HepG2 (cell line): Measurements from ENCODE around the gene PLVAP. TPM values are rescaled to one million over a fixed set of nuclear protein-coding genes. Genes with fewer than 3 reads are reported as not detected.
A peak's percentile ranks its signal among the peaks of the same experiment; 100 is the strongest.

Experiments
- ARID5B ChIP-seq: IDR thresholded peaks from 2 replicates; pipeline ENCODE4 v1.4.0; 2020; ENCODE audit warnings: mild to moderate bottlenecking, missing genetic modification reagents
- ATM ChIP-seq: fragments of 450-650 bp; IDR thresholded peaks from 2 replicates; pipeline ENCODE4 v1.7.1; 2017; ENCODE audit warnings: mild to moderate bottlenecking, borderline replicate concordance
- FLYWCH1 ChIP-seq: sonication (generic); formaldehyde crosslinking; IDR thresholded peaks from 2 replicates; pipeline ENCODE4 v1.8.1; 2023; ENCODE audit warnings: mild to moderate bottlenecking, missing genetic modification reagents
- FOXC1 ChIP-seq: sonication (generic); formaldehyde crosslinking; IDR thresholded peaks from 2 replicates; pipeline ENCODE4 v1.8.0; 2022; ENCODE audit warnings: mild to moderate bottlenecking, missing genetic modification reagents, borderline replicate concordance
- FOXP1 ChIP-seq, 2 experiments: fragments of 450-650 bp in 1 of 2; IDR thresholded peaks; 2 replicates each; pipeline ENCODE4 v1.6.1; 2017 to 2018; ENCODE audit warnings: antibody characterized with exemption in 1 of 2
- HINFP ChIP-seq: sonication (generic); formaldehyde crosslinking; IDR thresholded peaks from 2 replicates; pipeline ENCODE4 v1.4.0; 2020; ENCODE audit warnings: low read depth, mild to moderate bottlenecking, missing genetic modification reagents
- MYC ChIP-seq: sonication (generic); formaldehyde crosslinking; IDR thresholded peaks from 2 replicates; pipeline ENCODE4 v1.9.0; 2021; ENCODE audit warnings: missing genetic modification reagents, borderline replicate concordance
- NR2C2 ChIP-seq: sonication (generic); formaldehyde crosslinking; IDR thresholded peaks from 2 replicates; pipeline ENCODE4 v1.4.0; 2020; ENCODE audit warnings: missing genetic modification reagents, mild to moderate bottlenecking, moderate library complexity, borderline replicate concordance
- SALL1 ChIP-seq: sonication (generic); formaldehyde crosslinking; IDR thresholded peaks from 2 replicates; pipeline ENCODE4 v1.8.0; 2022; ENCODE audit warnings: mild to moderate bottlenecking, missing genetic modification reagents
- TP53 ChIP-seq: sonication (generic); formaldehyde crosslinking; conservative IDR thresholded peaks from 2 replicates; pipeline ENCODE4 v1.4.0; 2020; ENCODE audit warnings: missing genetic modification reagents
- ZKSCAN1 ChIP-seq: fragments of 150-350 bp; IDR thresholded peaks from 2 replicates; pipeline ENCODE4 v1.6.1; 2014; ENCODE audit warnings: low read length
- ZNF12 ChIP-seq: sonication (generic); formaldehyde crosslinking; IDR thresholded peaks from 2 replicates; pipeline ENCODE4 v1.5.0; 2020; ENCODE audit warnings: missing genetic modification reagents
- ZNF142 ChIP-seq: sonication (generic); formaldehyde crosslinking; IDR thresholded peaks from 2 replicates; pipeline ENCODE4 v1.4.0; 2020; ENCODE audit warnings: missing genetic modification reagents
- ZNF710 ChIP-seq: sonication (generic); formaldehyde crosslinking; IDR thresholded peaks from 2 replicates; pipeline ENCODE4 v1.5.0; 2020; ENCODE audit warnings: mild to moderate bottlenecking, missing genetic modification reagents, borderline replicate concordance
- polyA plus RNA-seq, 8 experiments: library from polyadenylated mRNA; depleted of rRNA in 3 of 8; stranded (reverse) in 7 of 8; unstranded in 1 of 8; fragments of >200 nt; fragmentation: Illumina TruSeq in 4 of 8; extraction: Trizol in 4 of 8; gene quantifications; 2 replicates each; pipeline versions ENCODE4 v1.2.1 to v1.2.3, GENCODE V29; 2011 to 2016; ENCODE audit warnings: low read depth in 4 of 8, missing spikeins in 1 of 8, mixed read lengths in 1 of 8; ENCODE audit not compliant: insufficient read depth in 1 of 8
- total RNA-seq, 5 experiments: library from RNA; depleted of rRNA; stranded (reverse); fragments of >200 nt; fragmentation: Illumina TruSeq; extraction: Trizol; gene quantifications; 2 replicates each; pipeline ENCODE4 v1.2.3, GENCODE V29; 2016; ENCODE audit warnings: low read depth in 1 of 5

Gene PLVAP
- total and polyA plus RNA-seq, 2 of the 13 experiments (the other 11 are each of a cell fraction or from before 2014, with no cell fraction given), result 0.26 TPM; not detected in 1

- TF ChIP-seq HINFP (CRISPR knock-in tag) (no peak), TP53 (no peak), ZNF142 (CRISPR knock-in tag) (no peak), FOXC1 (CRISPR knock-in tag) (no peak), ZKSCAN1 (no peak), ZNF12 (peak; percentile 41; the same call in 1 of the 2 replicates), FLYWCH1 (no peak), SALL1 (CRISPR knock-in tag) (no peak), ATM (no peak), FOXP1 (IDR thresholded peaks at IDR 0.05) (no peak), FOXP1 (CRISPR knock-in tag; IDR thresholded peaks at IDR 0.05) (no peak), NR2C2 (CRISPR knock-in tag) (no peak), ARID5B (CRISPR knock-in tag) (0 out of 2 replicates have a peak, but pooled peaks have one; percentile 72), MYC (CRISPR knock-in tag) (no peak), ZNF710 (no peak)
These were observed 72.0 kb downstream of the PLVAP start (continued) for GRCh38 chr19:17305216-17305516.
